ENCODE results near the gene NEFH.

Gene NEFH

DNA sequence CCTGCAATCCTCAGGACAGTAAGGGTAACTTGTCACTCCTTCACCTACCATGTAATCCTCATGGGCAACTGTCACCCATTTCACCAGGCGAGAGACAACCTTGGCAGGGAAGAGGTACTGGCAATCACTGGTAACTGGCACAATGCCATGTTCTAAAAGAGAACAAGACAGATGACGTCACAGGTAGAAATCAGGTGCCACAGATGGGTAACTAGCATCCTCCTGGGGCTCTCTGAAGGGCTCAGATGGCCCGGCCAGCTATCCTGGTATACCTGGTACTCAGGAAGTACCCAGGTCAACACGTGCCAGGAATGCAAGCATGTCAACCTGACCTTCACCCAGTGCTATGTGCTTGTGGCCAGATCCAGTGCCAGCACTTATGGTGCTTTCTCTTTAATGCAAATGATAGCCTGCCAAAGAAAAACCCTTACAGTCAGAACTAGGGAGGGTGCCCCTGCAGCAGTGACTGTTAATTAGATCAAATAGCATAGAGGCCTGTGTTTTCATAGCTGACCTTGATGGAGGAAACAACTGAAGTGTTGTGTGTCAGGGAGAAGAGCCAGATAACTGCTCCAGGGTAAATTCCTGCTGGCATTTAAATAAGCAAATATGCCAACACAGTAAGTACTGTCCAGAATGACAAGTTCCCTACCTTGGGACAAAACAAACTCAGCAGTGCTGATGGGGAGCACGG lies 37.3 kb downstream of the NEFH start:
- TF ChIP-seq FOXP2 (optimal IDR thresholded peaks at IDR 0.05; ENCODE audit: control extremely low read depth, extremely low read length, insufficient read depth) (no peak), POLR2AphosphoS5 (IDR thresholded peaks at IDR 0.05; ENCODE audit: borderline replicate concordance, low read depth, low read length) (no peak), EZH2 (IDR thresholded peaks at IDR 0.05) (no peak)
- no peak overlapping the region for H3K9ac ChIP-seq (ENCODE audit: insufficient read length)
- peaks cover 68% of the 10 kb centered on the region for H3K36me3 ChIP-seq (ENCODE audit: insufficient read depth, low read length)
- no peak overlapping the region for H3K4me3 ChIP-seq
- no peak for DNase-seq (ENCODE audit: low read depth, low spot score)
- no peak overlapping the region for H3K27ac ChIP-seq
- no peaks in the 10 kb centered on the region for H3K9me3 ChIP-seq (ENCODE audit: low read depth, low read length)

DNA sequence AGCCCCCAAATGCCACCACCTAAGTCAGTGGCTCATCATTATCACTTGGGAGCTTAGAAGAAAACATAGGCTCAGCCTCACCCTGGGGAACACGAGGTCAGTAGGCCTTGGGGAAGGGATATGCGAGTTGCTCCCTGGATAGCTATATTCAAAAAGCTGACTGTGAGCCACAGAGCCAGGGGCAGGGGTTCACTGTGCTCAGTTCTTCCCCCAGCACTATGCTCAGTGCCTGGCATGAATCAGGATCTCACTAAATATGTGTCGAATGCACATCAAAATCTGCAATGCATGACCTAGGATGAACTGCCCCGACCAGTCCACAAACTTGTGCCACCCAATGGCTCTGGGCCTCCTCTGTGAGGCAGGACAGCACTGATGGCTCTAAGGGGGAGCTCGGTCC lies 38.4 kb downstream of the NEFH start:
- H3K36me3 ChIP-seq (ENCODE audit: insufficient read depth, low read length) = peaks cover 65% of the 10 kb centered on the region
- H3K4me3 ChIP-seq = no peak overlapping the region
- TF ChIP-seq POLR2AphosphoS5 (IDR thresholded peaks at IDR 0.05; ENCODE audit: borderline replicate concordance, low read depth, low read length) (no peak), EZH2 (IDR thresholded peaks at IDR 0.05) (no peak), FOXP2 (optimal IDR thresholded peaks at IDR 0.05; ENCODE audit: control extremely low read depth, extremely low read length, insufficient read depth) (no peak)
- no peaks in the 10 kb centered on the region for H3K9me3 ChIP-seq (ENCODE audit: low read depth, low read length)
- H3K9ac ChIP-seq (ENCODE audit: insufficient read length) = no peak overlapping the region
- H3K27ac ChIP-seq = no peak overlapping the region
- DNase-seq (ENCODE audit: low read depth, low spot score) = no peak

DNA sequence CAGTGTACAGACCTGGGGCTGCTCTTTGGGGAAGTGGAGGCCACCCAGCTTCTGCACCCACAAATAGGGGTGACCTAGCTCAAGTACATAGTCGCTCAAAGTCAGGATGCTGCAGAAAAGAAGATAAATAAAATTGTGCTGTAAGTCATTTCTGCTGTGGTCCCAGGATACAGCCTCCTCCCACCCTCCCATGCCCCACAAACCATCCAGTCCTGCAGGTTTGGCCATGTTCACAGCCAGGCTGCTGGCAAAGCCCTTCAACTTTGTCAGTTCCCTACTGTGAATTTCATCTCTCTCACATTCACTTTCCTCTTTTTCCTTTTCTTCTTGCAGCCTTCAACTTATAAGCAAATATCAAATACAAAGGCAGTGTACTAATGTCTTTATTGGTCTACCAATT lies 40.0 kb downstream of the NEFH start:
- H3K27ac ChIP-seq = no peak overlapping the region
- no peak overlapping the region for H3K4me3 ChIP-seq
- no peak overlapping the region for H3K9ac ChIP-seq (ENCODE audit: insufficient read length)
- TF ChIP-seq EZH2 (IDR thresholded peaks at IDR 0.05) (no peak), POLR2AphosphoS5 (IDR thresholded peaks at IDR 0.05; ENCODE audit: borderline replicate concordance, low read depth, low read length) (no peak)
- peaks cover 81% of the 10 kb centered on the region for H3K36me3 ChIP-seq (ENCODE audit: insufficient read depth, low read length)
- no peaks in the 10 kb centered on the region for H3K9me3 ChIP-seq (ENCODE audit: low read depth, low read length)
- DNase-seq (ENCODE audit: low read depth, low spot score) = no peak

DNA sequence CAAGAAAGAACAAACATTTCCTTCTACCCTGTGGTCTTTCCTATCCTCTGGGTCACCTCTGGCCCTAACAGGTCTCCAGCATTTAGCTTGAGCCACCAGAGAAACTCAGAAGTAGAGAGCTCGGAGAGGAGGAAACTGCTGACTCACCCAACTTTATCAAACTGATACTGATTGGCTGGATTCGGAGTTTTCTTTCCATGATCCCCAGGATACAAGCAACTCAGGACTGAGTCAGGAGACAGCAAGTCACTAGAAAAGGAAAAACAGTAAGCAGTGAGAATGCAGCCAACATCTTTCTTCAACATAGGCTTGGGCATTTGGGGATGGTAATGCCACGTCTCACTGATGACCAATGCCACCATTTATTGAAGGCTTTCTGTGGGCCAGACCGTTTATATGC lies 40.8 kb downstream of the NEFH start:
- Histone ChIP-seq H3K36me3 (ENCODE audit: insufficient read depth, low read length) (peaks cover 82% of the 10 kb centered on the region), H3K9me3 (ENCODE audit: low read depth, low read length) (no peaks in the 10 kb centered on the region), H3K9ac (ENCODE audit: insufficient read length) (no peak overlapping the region), H3K27ac (no peak overlapping the region), H3K4me3 (no peak overlapping the region)
- TF ChIP-seq EZH2 (IDR thresholded peaks at IDR 0.05) = no peak
- TF ChIP-seq POLR2AphosphoS5 (IDR thresholded peaks at IDR 0.05; ENCODE audit: borderline replicate concordance, low read depth, low read length) = no peak
- TF ChIP-seq FOXP2 (optimal IDR thresholded peaks at IDR 0.05; ENCODE audit: control extremely low read depth, extremely low read length, insufficient read depth) = no peak
- DNase-seq (ENCODE audit: low read depth, low spot score) = no peak

DNA sequence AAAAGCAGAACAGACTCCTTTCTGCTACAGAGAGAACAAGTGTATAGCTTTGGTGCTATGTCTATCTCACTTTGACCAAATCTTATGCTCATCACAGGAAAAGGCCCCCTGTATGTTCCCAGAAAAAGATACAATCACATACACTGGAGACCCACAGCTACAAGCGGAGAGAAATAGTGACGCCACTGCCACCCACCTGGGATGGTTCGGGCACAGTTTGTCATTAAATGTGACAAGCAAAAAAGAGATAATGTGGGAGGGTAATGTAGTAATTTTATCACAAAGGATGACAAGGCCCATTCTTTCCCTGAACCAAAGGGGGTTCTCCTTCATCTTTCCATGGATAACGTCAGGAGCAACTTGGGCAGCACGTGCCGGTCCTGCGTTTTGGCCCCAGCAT lies 41.5 kb downstream of the NEFH start:
- TF ChIP-seq FOXP2 (optimal IDR thresholded peaks at IDR 0.05; ENCODE audit: control extremely low read depth, extremely low read length, insufficient read depth) = no peak
- TF ChIP-seq EZH2 (IDR thresholded peaks at IDR 0.05) = no peak
- no peak for TF ChIP-seq POLR2AphosphoS5 (IDR thresholded peaks at IDR 0.05; ENCODE audit: borderline replicate concordance, low read depth, low read length)
- H3K4me3 ChIP-seq = no peak overlapping the region
- H3K9me3 ChIP-seq (ENCODE audit: low read depth, low read length) = no peaks in the 10 kb centered on the region
- H3K27ac ChIP-seq = no peak overlapping the region
- no peak for DNase-seq (ENCODE audit: low read depth, low spot score)
- no peak overlapping the region for H3K9ac ChIP-seq (ENCODE audit: insufficient read length)
- peaks cover 78% of the 10 kb centered on the region for H3K36me3 ChIP-seq (ENCODE audit: insufficient read depth, low read length)

DNA sequence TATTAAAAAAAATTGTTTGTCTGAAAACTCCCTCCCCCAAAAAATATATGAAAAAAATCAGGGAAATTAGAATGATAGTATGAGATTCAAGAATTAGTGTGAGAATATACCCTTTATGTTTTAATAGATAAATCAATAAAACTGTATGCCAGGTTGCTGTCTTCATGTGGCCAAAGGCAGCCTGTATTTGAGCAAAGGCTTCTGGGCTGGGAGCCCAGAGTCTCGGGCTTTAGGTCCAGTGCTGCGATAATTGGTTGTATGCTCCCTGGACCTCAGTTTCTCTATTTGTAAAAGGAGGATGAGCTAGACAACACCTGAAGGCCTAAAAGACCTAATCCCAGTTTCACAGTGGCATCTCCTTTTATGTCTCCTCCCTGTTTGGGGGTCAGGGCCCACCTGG lies 43.7 kb downstream of the NEFH start:
- Histone ChIP-seq H3K36me3 (ENCODE audit: insufficient read depth, low read length) (peaks cover 80% of the 10 kb centered on the region), H3K27ac (no peak overlapping the region), H3K9me3 (ENCODE audit: low read depth, low read length) (no peaks in the 10 kb centered on the region)

DNA sequence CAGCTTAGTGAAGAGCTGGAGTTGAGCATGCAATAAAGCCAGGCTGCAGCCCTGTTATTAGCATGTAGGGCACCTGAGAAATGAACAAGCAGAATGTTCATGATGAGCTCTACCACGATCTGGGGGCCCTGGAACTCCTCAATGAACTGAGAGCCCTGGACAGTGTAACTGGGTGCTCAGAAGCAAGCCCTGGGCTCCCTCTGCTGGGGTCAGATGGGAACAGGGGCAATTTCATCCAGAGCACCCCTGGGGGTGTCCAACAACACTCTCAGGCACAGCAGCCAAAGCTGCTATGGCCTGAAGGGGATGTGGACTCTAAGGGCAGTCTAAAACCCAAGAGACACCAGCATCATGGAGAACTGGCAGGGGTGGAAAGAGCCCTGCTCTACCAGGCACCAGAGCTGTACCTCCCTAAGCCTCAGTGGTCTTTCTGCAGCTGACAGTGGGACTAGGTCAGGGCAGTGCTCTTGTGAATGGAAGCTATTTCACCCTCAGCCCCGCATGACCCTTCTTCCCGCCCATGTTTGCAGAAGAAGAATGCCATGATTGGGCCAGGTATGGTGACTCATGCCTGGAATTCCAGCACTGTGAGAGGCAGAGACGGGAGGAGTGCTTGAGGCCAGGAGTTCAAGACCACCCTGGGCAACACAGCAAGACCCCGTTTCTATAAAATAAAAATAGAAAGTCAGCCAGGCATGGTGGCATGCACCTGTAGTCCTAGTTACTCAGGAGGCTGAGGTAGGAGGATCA lies 44.6 kb downstream of the NEFH start:
- Histone ChIP-seq H3K9me3 (ENCODE audit: low read depth, low read length) (no peaks in the 10 kb centered on the region), H3K9ac (ENCODE audit: insufficient read length) (no peak overlapping the region), H3K36me3 (ENCODE audit: insufficient read depth, low read length) (peaks cover 81% of the 10 kb centered on the region), H3K27ac (no peak overlapping the region), H3K4me3 (no peak overlapping the region)
- no peak for TF ChIP-seq FOXP2 (optimal IDR thresholded peaks at IDR 0.05; ENCODE audit: control extremely low read depth, extremely low read length, insufficient read depth)
- no peak for TF ChIP-seq EZH2 (IDR thresholded peaks at IDR 0.05)
- no peak for TF ChIP-seq POLR2AphosphoS5 (IDR thresholded peaks at IDR 0.05; ENCODE audit: borderline replicate concordance, low read depth, low read length)
- DNase-seq (ENCODE audit: low read depth, low spot score) = no peak

More for the DNA sequence above, 43.7 kb downstream of the NEFH start:
- no peak overlapping the region for H3K9ac ChIP-seq (ENCODE audit: insufficient read length)
- no peak overlapping the region for H3K4me3 ChIP-seq
- DNase-seq (ENCODE audit: low read depth, low spot score) = no peak
- TF ChIP-seq POLR2AphosphoS5 (IDR thresholded peaks at IDR 0.05; ENCODE audit: borderline replicate concordance, low read depth, low read length) = no peak

DNA sequence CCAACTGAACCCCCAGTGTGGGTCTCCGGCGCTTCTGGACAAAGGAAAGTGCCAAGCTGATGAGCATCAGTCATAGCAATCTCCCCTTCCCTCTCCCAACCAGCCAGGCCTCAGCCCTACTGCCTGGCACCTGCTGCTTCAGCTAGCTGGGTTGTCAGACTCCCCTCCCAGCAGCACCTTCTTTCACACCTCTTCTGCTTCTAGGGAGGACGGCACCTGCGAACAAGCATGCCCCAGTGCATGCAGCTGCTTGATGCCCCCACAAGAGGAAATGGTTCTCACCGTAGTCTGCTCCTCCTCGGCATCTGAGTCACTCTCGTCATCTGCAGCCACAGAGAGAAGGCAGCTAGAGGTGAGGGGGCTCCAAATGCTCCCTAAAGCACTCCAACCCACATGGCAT lies 48.1 kb downstream of the NEFH start:
- Histone ChIP-seq H3K36me3 (ENCODE audit: insufficient read depth, low read length) (peaks cover 80% of the 10 kb centered on the region), H3K27ac (no peak overlapping the region), H3K4me3 (no peak overlapping the region), H3K9me3 (ENCODE audit: low read depth, low read length) (no peaks in the 10 kb centered on the region), H3K9ac (ENCODE audit: insufficient read length) (no peak overlapping the region)
- DNase-seq (ENCODE audit: low read depth, low spot score) = no peak
- TF ChIP-seq POLR2AphosphoS5 (IDR thresholded peaks at IDR 0.05; ENCODE audit: borderline replicate concordance, low read depth, low read length) (no peak), EZH2 (IDR thresholded peaks at IDR 0.05) (no peak), FOXP2 (optimal IDR thresholded peaks at IDR 0.05; ENCODE audit: control extremely low read depth, extremely low read length, insufficient read depth) (no peak)

All from SK-N-MC (cell line).